ENCODE results near the gene SCYGR4.

DNA sequence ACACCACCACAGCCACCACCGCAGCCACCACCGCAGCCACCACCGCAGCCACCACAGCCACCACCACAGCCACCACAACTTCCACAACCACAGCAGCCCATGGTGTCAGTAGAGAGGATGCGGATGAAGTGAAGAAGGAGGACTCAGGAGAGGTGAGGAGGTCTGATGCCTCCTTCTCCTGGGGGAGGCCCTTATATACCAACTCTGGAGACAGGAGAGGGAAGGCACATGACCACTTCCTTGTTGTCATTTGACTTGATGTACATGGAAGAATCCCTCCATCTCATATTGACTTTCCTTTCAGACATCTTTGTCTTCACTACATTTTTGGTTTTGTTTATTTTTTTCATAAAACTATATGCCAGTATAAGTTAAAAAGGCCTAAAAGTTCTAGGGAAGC lies 2.6 kb upstream of the SCYGR4 start, which contains the start of gene SCYGR3:
- TF ChIP-seq POLR2AphosphoS5 (IDR thresholded peaks at IDR 0.05): no peak
- TF ChIP-seq, protein P1, sequence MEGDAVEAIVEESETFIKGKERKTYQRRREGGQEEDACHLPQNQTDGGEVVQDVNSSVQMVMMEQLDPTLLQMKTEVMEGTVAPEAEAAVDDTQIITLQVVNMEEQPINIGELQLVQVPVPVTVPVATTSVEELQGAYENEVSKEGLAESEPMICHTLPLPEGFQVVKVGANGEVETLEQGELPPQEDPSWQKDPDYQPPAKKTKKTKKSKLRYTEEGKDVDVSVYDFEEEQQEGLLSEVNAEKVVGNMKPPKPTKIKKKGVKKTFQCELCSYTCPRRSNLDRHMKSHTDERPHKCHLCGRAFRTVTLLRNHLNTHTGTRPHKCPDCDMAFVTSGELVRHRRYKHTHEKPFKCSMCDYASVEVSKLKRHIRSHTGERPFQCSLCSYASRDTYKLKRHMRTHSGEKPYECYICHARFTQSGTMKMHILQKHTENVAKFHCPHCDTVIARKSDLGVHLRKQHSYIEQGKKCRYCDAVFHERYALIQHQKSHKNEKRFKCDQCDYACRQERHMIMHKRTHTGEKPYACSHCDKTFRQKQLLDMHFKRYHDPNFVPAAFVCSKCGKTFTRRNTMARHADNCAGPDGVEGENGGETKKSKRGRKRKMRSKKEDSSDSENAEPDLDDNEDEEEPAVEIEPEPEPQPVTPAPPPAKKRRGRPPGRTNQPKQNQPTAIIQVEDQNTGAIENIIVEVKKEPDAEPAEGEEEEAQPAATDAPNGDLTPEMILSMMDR (IDR thresholded peaks at IDR 0.05): no peak

All from breast epithelium (tissue), 3 donors.